Bronchial epithelial cell (primary cell): ENCODE data around the gene F13A1. TPM values are rescaled to one million over a fixed set of nuclear protein-coding genes. Genes with fewer than 3 reads are reported as not detected.

Experiments
- DNase-seq: peaks from one replicate; pipeline ENCODE4 v3.0.0-alpha.2; 2010; ENCODE audit warnings: low read depth
- FAIRE-seq: peaks from 2 replicates; lab custom pipeline; 2011; peaks lifted over from hg19 to GRCh38; lab: Jason Lieb, UNC
- H3K27me3 ChIP-seq: 2 replicates; pipeline ENCODE4 v1.5.1; 2011; ENCODE audit warnings: low read length; ENCODE audit not compliant: control insufficient read depth, insufficient read depth
- H3K36me3 ChIP-seq: 2 replicates; pipeline ENCODE4 v1.5.1; 2011; ENCODE audit warnings: low read length; ENCODE audit not compliant: control insufficient read depth, insufficient read depth
- H3K4me3 ChIP-seq: 2 replicates; pipeline ENCODE4 v1.5.1; 2011; ENCODE audit warnings: mild to moderate bottlenecking, low read depth, low read length, control low read depth
- CTCF ChIP-seq: IDR thresholded peaks from 2 replicates; pipeline ENCODE4 v1.5.1; 2011; ENCODE audit warnings: mild to moderate bottlenecking, moderate library complexity, low read length, control low read depth, inconsistent platforms; ENCODE audit not compliant: insufficient read depth, severe bottlenecking
- total RNA-seq: library from RNA; depleted of rRNA; stranded (reverse); fragments of >200 nt; gene quantifications from 2 replicates; pipeline ENCODE4 v1.2.1, GENCODE V29; 2014

The F13A1 gene
- total RNA-seq, 1 donor from 2014 or later: not detected

DNA sequence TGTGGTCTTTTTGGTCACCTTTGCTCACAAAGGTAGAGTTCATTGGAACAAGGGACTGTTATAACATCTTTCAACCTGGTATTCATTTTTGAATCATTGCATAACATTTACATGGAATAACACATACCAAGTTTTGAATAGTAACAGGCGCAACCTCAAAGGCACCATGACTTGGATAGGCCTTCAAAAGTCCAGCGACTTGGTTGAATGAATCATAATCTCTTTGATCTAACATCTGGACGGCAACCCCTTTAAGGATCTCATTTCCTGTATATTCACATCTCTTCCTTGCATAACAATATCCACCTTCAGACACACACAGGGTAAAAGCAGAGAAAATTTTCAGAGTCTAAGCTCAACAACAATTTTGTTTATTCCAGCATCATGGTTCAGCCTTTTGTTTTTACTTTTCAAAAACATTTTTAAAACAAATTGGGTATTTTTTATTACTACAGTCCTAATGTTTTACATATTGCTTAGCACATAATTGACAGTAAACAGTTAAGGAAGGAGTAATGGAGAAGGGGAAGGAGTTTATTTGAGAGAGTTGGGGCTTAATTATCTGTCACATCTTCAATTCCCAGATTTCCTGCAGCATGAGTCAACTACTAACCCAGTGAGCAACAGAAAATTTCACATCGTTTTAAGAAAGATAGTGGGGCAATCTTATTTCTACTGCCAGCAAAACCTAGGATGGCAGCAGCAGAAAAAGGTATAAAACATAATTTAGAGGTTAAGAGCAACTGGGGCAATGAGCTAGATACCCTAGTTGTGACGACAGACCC, 41.8 kb upstream of the F13A1 start:
- H3K4me3 ChIP-seq: no peak overlapping the region
- no peak for TF ChIP-seq CTCF
- DNase-seq (no peak), FAIRE-seq (no peak)
- no peaks in the 10 kb centered on the region for H3K36me3 ChIP-seq
- peaks cover 2% of the 10 kb centered on the region for H3K27me3 ChIP-seq

- TF ChIP-seq CTCF: no peak
- DNase-seq (no peak), FAIRE-seq (no peak)
- H3K27me3 ChIP-seq: peaks cover 2% of the 10 kb centered on the region
- no peaks in the 10 kb centered on the region for H3K36me3 ChIP-seq
- no peak overlapping the region for H3K4me3 ChIP-seq
Measured at GRCh38 chr6:6357530-6357929, 37.1 kb upstream of the F13A1 start.

DNA sequence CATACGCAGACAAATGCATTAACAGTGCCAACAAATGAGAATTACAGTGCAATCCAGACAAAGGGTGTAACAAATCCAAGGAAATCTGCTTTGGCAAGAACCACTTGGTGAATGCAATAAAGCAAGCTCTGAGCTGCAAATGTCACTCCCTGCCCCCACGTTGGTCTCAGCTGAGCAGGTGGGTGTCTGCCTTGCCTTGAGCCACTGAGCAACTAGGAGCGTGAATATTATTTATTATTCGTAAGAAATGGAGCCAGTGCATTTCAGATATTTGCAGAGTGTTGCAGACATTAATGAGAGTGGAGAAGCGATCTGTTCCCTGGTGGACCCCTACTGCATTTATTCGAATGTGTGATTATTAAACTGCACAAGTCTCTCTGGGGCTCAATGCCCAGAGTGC, 36.6 kb upstream of the F13A1 start:
- FAIRE-seq (no peak), DNase-seq (no peak)
- Histone ChIP-seq H3K27me3 (peaks cover 2% of the 10 kb centered on the region), H3K36me3 (no peaks in the 10 kb centered on the region), H3K4me3 (no peak overlapping the region)
- TF ChIP-seq CTCF: no peak

- TF ChIP-seq CTCF: no peak
- H3K4me3 ChIP-seq: no peak overlapping the region
- no peak for DNase-seq
- no peaks in the 10 kb centered on the region for H3K36me3 ChIP-seq
- peaks cover 4% of the 10 kb centered on the region for H3K27me3 ChIP-seq
- FAIRE-seq: peak; percentile 70
Measured at GRCh38 chr6:6352772-6353171, 32.3 kb upstream of the F13A1 start.

DNA sequence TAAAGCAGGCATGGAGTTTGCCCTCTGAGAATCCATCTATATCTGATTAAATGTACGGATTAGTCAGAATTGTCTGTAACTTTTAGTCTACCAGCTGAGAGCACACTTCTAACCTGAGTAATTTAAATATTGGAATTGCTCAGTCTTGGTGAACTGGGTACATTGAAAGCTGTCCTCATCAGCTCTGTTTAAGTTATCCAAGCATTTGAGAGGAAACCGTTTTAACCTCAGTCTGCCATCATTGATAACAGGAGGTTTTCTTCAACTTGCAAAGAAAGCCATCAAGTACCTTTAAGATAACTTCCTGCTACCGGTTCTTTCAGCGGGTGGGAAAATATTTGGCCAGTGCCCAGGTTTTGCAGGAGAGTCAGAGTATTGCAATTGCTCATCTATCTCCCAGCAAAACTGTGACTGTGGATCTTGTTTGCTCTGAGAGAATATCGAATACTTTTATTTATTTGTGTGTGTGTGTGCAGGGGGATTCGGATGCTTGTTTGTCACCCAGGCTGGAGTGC, 31.1 kb upstream of the F13A1 start:
- no peak for TF ChIP-seq CTCF
- FAIRE-seq (no peak), DNase-seq (peak; percentile 43)
- Histone ChIP-seq H3K36me3 (no peaks in the 10 kb centered on the region), H3K27me3 (peaks cover 4% of the 10 kb centered on the region), H3K4me3 (no peak overlapping the region)
